NB4 (cell line): ENCODE measurements around the gene UBE4B.

Experiments used
- DNase-seq: peaks from one replicate; pipeline ENCODE4 v3.0.0; 2010; ENCODE audit warnings: low read depth
- H3K4me3 ChIP-seq: one replicate; pipeline ENCODE4 v1.5.1; 2011; ENCODE audit warnings: mild to moderate bottlenecking, low read depth, low read length, moderate library complexity
- CTCF ChIP-seq: IDR thresholded peaks from one replicate; pipeline ENCODE4 v1.5.1; 2012; ENCODE audit warnings: low read depth, low read length
- MAX ChIP-seq: IDR thresholded peaks from 2 replicates; pipeline ENCODE4 v1.6.1; 2011; ENCODE audit warnings: low read depth, low read length
- MYC ChIP-seq: IDR thresholded peaks from 2 replicates; pipeline ENCODE4 v1.6.1; 2011; ENCODE audit warnings: low read depth, low read length
- POLR2A ChIP-seq: IDR thresholded peaks from 2 replicates; pipeline ENCODE4 v1.6.1; 2011; ENCODE audit warnings: mild to moderate bottlenecking; ENCODE audit not compliant: insufficient read length; ENCODE audit errors: extremely low read depth

Gene UBE4B

GRCh38 chr1:10046356-10047085 lies 13.8 kb downstream of the UBE4B start:
- TF ChIP-seq MAX (no peak), CTCF (no peak), MYC (no peak), POLR2A (no peak)
- no peak overlapping the region for H3K4me3 ChIP-seq
- no peak for DNase-seq

- no peak overlapping the region for H3K4me3 ChIP-seq
- DNase-seq = no peak
- no peak for TF ChIP-seq MYC
- no peak for TF ChIP-seq POLR2A
- no peak for TF ChIP-seq MAX
- no peak for TF ChIP-seq CTCF
Measured at GRCh38 chr1:10048601-10049000, 15.8 kb downstream of the UBE4B start.

GRCh38 chr1:10050611-10051010 lies 17.9 kb downstream of the UBE4B start:
- TF ChIP-seq POLR2A = no peak
- no peak for TF ChIP-seq MAX
- no peak for TF ChIP-seq CTCF
- TF ChIP-seq MYC = no peak
- H3K4me3 ChIP-seq = no peak overlapping the region
- DNase-seq = no peak

GRCh38 chr1:10051656-10052055 lies 18.9 kb downstream of the UBE4B start:
- DNase-seq = no peak
- TF ChIP-seq MAX (no peak), POLR2A (no peak), CTCF (no peak), MYC (no peak)
- H3K4me3 ChIP-seq = no peak overlapping the region

GRCh38 chr1:10052347-10052746 lies 19.6 kb downstream of the UBE4B start:
- no peak overlapping the region for H3K4me3 ChIP-seq
- no peak for TF ChIP-seq CTCF
- no peak for TF ChIP-seq MYC
- TF ChIP-seq MAX = no peak
- no peak for TF ChIP-seq POLR2A
- DNase-seq = no peak
